Skeletal muscle tissue (tissue), 4 donors: Measurements from ENCODE around the gene AK8. TPM values are rescaled to one million over a fixed set of nuclear protein-coding genes. Genes with fewer than 3 reads are reported as not detected.

Source experiments
- H3K27ac ChIP-seq: one replicate; pipeline ENCODE4 v1.7.0; 2013; ENCODE audit warnings: mild to moderate bottlenecking, low read depth, low read length, inconsistent platforms
- H3K27me3 ChIP-seq, 3 donors: one replicate each; pipeline ENCODE4 v1.7.0; 2013; ENCODE audit warnings: low read length in 3 of 3; ENCODE audit not compliant: control insufficient read depth in 3 of 3, insufficient read depth in 3 of 3
- H3K36me3 ChIP-seq, 3 donors: one replicate each; pipeline ENCODE4 v1.7.0; 2013; ENCODE audit warnings: low read length in 3 of 3; ENCODE audit not compliant: control insufficient read depth in 3 of 3, insufficient read depth in 3 of 3
- H3K4me1 ChIP-seq, 3 donors: one replicate each; pipeline ENCODE4 v1.7.0; 2013; ENCODE audit warnings: low read length in 3 of 3, mild to moderate bottlenecking in 3 of 3; ENCODE audit not compliant: control insufficient read depth in 3 of 3, insufficient read depth in 3 of 3
- H3K4me3 ChIP-seq, 3 donors: one replicate each; pipeline ENCODE4 v1.7.0; 2013; ENCODE audit warnings: low read length in 3 of 3
- H3K9ac ChIP-seq, 3 donors: one replicate each; pipeline ENCODE4 v1.7.0; 2013; ENCODE audit warnings: low read length in 3 of 3, mild to moderate bottlenecking in 3 of 3, moderate library complexity in 2 of 3, low read depth in 1 of 3
- H3K9me3 ChIP-seq, 3 donors: one replicate each; pipeline ENCODE4 v1.7.0; 2013; ENCODE audit warnings: low read length in 3 of 3; ENCODE audit not compliant: control insufficient read depth in 3 of 3
- total RNA-seq: library from RNA; depleted of rRNA; stranded (reverse); fragments of >200 nt; gene quantifications from one replicate; pipeline ENCODE4 v1.2.3, GENCODE V29; 2014
- donor health status: Osteomylitis.

The AK8 gene
- total RNA-seq, 1 donor from 2014 or later: 0.52 TPM

- H3K27ac ChIP-seq: no peak overlapping the region
- H3K9ac ChIP-seq: no peak overlapping the region
- no peaks in the 10 kb centered on the region for H3K4me1 ChIP-seq
- no peak overlapping the region for H3K4me3 ChIP-seq
- H3K36me3 ChIP-seq: no peaks in the 10 kb centered on the region
- H3K27me3 ChIP-seq: no peaks in the 10 kb centered on the region
- H3K9me3 ChIP-seq: peaks cover 0 to 14% (median 3%) of the 10 kb centered on the region in 3 donors
Observed at GRCh38 chr9:132697230-132697629, 180.9 kb downstream of the AK8 start.

- Histone ChIP-seq H3K36me3 (peaks cover 13 to 16% (median 15%) of the 10 kb centered on the region in 3 donors), H3K27me3 (no peaks in the 10 kb centered on the region), H3K9ac (no peak overlapping the region), H3K4me3 (no peak overlapping the region), H3K27ac (no peak overlapping the region), H3K9me3 (peaks cover 0 to 14% (median 3%) of the 10 kb centered on the region in 3 donors), H3K4me1 (no peaks in the 10 kb centered on the region)
Observed at GRCh38 chr9:132694144-132694543, 183.9 kb downstream of the AK8 start.

- H3K27ac ChIP-seq: no peak overlapping the region
- no peak overlapping the region for H3K4me3 ChIP-seq
- peaks cover 17 to 37% (median 37%) of the 10 kb centered on the region in 3 donors for H3K36me3 ChIP-seq
- H3K27me3 ChIP-seq: no peaks in the 10 kb centered on the region
- H3K4me1 ChIP-seq: no peaks in the 10 kb centered on the region
- no peaks in the 10 kb centered on the region for H3K9me3 ChIP-seq
- no peak overlapping the region for H3K9ac ChIP-seq
Observed at GRCh38 chr9:132690696-132691095, 187.4 kb downstream of the AK8 start.

GRCh38 chr9:132683873-132684272, 194.2 kb downstream of the AK8 start:
- no peaks in the 10 kb centered on the region for H3K27me3 ChIP-seq
- no peaks in the 10 kb centered on the region for H3K9me3 ChIP-seq
- no peaks in the 10 kb centered on the region for H3K4me1 ChIP-seq
- H3K9ac ChIP-seq: no peak overlapping the region
- peaks cover 24 to 60% (median 38%) of the 10 kb centered on the region in 3 donors for H3K36me3 ChIP-seq
- H3K4me3 ChIP-seq: no peak overlapping the region
- no peak overlapping the region for H3K27ac ChIP-seq

- Histone ChIP-seq H3K9me3 (no peaks in the 10 kb centered on the region), H3K27me3 (no peaks in the 10 kb centered on the region), H3K9ac (no peak overlapping the region), H3K4me3 (no peak overlapping the region), H3K27ac (no peak overlapping the region), H3K4me1 (no peaks in the 10 kb centered on the region), H3K36me3 (peaks cover 32 to 57% (median 33%) of the 10 kb centered on the region in 3 donors)
Observed at GRCh38 chr9:132681561-132681960, 196.5 kb downstream of the AK8 start.

- Histone ChIP-seq H3K27me3 (no peaks in the 10 kb centered on the region), H3K4me3 (no peak overlapping the region), H3K27ac (no peak overlapping the region), H3K9ac (no peak overlapping the region), H3K36me3 (peaks cover 27 to 45% (median 31%) of the 10 kb centered on the region in 3 donors), H3K4me1 (peaks cover 0 to 6% (median 0%) of the 10 kb centered on the region in 3 donors), H3K9me3 (no peaks in the 10 kb centered on the region)
Observed at GRCh38 chr9:132679946-132680625, 198.0 kb downstream of the AK8 start.

GRCh38 chr9:132677976-132678375, 200.1 kb downstream of the AK8 start:
- no peak overlapping the region for H3K27ac ChIP-seq
- peaks cover 0 to 6% (median 4%) of the 10 kb centered on the region in 3 donors for H3K4me1 ChIP-seq
- H3K27me3 ChIP-seq: no peaks in the 10 kb centered on the region
- no peak overlapping the region for H3K9ac ChIP-seq
- no peak overlapping the region for H3K4me3 ChIP-seq
- H3K9me3 ChIP-seq: no peaks in the 10 kb centered on the region
- peaks cover 18 to 29% (median 21%) of the 10 kb centered on the region in 3 donors for H3K36me3 ChIP-seq

Other genes starting within 250 kb of the AK8 start
- gene DDX31, start 208.3 kb downstream of the AK8 start, total RNA-seq: 6.3 TPM
- gene GTF3C4, start 207.8 kb downstream of the AK8 start, total RNA-seq: 12.5 TPM
- gene SPACA9, start 614 bp upstream of the AK8 start, total RNA-seq: 1.0 TPM
- gene TSC1, start 66.3 kb upstream of the AK8 start, total RNA-seq: 23.0 TPM
- 1.0 TPM for gene GFI1B, start 100.4 kb upstream of the AK8 start, total RNA-seq
- 28.2 TPM for gene GTF3C5, start 152.7 kb upstream of the AK8 start, total RNA-seq
- not detected for gene CEL, start 183.7 kb upstream of the AK8 start, total RNA-seq
- gene RALGDS, start 243.0 kb upstream of the AK8 start, total RNA-seq: 26.1 TPM